SK-N-MC (cell line): ENCODE results near the gene CFAP46.

ENCODE experiments used
- EZH2 ChIP-seq: fragments of 200-600 bp; sonication (generic); IDR thresholded peaks from one replicate; pipeline ENCODE4 v1.6.1; 2017; ENCODE audit warnings: antibody characterized with exemption
- FOXP2 ChIP-seq: optimal IDR thresholded peaks from 2 replicates; pipeline ENCODE3; 2011; ENCODE audit warnings: mild to moderate bottlenecking, moderate library complexity; ENCODE audit not compliant: insufficient read depth; ENCODE audit errors: extremely low read length, control extremely low read depth
- POLR2AphosphoS5 ChIP-seq: IDR thresholded peaks from 2 replicates; pipeline ENCODE4 v1.6.1; 2012; ENCODE audit warnings: mild to moderate bottlenecking, low read depth, low read length, borderline replicate concordance

DNA sequence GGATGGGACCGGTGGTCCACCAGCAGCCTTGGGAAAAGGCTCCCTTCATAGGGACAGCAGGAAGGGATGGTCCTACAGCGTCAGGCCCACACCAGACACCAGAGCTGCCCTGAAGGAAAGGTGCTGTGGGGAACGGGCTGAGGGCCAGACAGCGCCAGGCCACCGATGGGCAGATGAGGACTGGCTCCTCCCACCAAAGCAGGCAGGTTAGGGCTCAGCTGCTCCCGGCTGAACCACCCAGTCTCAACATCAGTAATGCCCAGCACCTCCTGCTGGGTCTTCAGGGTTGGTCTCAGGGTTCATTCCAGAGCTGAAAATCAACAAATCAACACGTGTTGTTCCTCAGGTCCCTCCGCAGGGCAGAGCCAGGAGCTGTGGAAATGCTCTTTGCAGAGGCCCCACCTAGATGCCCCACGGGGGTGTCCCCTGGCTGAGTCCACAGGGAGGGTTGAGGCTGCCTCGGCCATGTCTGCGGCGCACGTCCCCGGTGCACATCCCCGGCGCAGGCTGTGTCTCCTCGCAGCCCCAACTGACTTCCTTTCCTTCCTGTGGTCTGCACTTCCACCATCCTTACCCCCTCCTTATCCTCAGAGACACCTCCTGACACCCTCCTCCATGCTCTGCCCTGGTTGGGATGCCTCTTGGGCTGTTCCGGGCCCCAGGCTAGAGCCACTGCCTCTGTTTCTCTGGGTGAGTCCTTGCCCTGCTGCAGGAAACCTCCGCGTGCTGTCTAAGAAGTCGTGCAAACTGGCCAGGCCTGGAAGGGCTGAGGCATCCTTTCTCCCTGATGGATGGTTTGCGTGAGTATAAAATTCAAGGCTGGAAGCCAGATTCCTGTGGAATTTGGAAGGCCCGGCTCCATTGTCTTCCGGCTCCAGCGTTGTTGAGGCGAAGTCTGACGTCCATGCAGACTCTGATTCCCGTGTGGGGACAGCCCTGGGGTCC is 32.8 kb upstream of the CFAP46 start:
- TF ChIP-seq POLR2AphosphoS5 (no peak), EZH2 (no peak), FOXP2 (no peak)
